A673 (cell line): ENCODE measurements around the gene PPP2R2D. TPM values are rescaled to one million over a fixed set of nuclear protein-coding genes. Genes with fewer than 3 reads are reported as not detected.

Experiments used
- BruUV-seq: library from RNA; stranded (reverse); fragments of 400-500 nt; replicated peaks from 2 replicates; lab custom pipeline; 2021; lab: Mats Ljungman, UMichigan
- CTCF ChIA-PET: fragments of 300-600 bp; sonication (Branson Sonifier 250); formaldehyde crosslinking; loops from one replicate; lab custom pipeline; 2022; ENCODE audit warnings: antibody characterized with exemption; lab: Charles Lee
- POLR2A ChIA-PET: fragments of 300-600 bp; sonication (Branson Sonifier 250); formaldehyde crosslinking; loops from one replicate; lab custom pipeline; 2022; ENCODE audit warnings: antibody characterized with exemption; ENCODE audit not compliant: low non-redundant PET; lab: Charles Lee
- DNase-seq: peaks from one replicate; pipeline ENCODE4 v3.0.0-alpha.2; 2015; ENCODE audit warnings: low spot score
- H3K27ac ChIP-seq: fragments of 200-600 bp; sonication (generic); 2 replicates; pipeline ENCODE4 v1.5.1; 2016; ENCODE audit warnings: mixed run types, low read depth, mild to moderate bottlenecking, mixed read lengths, antibody characterized with exemption, low read length; ENCODE audit not compliant: poor library complexity, severe bottlenecking
- H3K27me3 ChIP-seq: fragments of 200-600 bp; sonication (generic); replicated peaks from 2 replicates; pipeline ENCODE4 v1.6.1; 2017; ENCODE audit warnings: mixed run types, low read depth, mild to moderate bottlenecking, mixed read lengths, antibody characterized with exemption, low read length; ENCODE audit not compliant: insufficient read depth, poor library complexity
- H3K36me3 ChIP-seq: fragments of 200-600 bp; sonication (generic); 2 replicates; pipeline ENCODE4 v1.6.1; 2016; ENCODE audit warnings: mixed run types, mild to moderate bottlenecking, mixed read lengths, antibody characterized with exemption, low read length; ENCODE audit not compliant: insufficient read depth, poor library complexity, severe bottlenecking
- H3K4me1 ChIP-seq: fragments of 200-600 bp; sonication (generic); 2 replicates; pipeline ENCODE4 v1.6.1; 2017; ENCODE audit warnings: mixed run types, mild to moderate bottlenecking, mixed read lengths, antibody characterized with exemption, low read length; ENCODE audit not compliant: insufficient read depth, poor library complexity, severe bottlenecking
- H3K4me3 ChIP-seq: fragments of 200-600 bp; sonication (generic); 2 replicates; pipeline ENCODE4 v1.5.1; 2016; ENCODE audit warnings: low read depth, mixed run types, mild to moderate bottlenecking, mixed read lengths, low read length; ENCODE audit not compliant: poor library complexity, severe bottlenecking
- H3K9me3 ChIP-seq: fragments of 200-600 bp; sonication (generic); 2 replicates; pipeline ENCODE4 v1.6.1; 2016; ENCODE audit warnings: mixed run types, low read depth, mild to moderate bottlenecking, mixed read lengths, antibody characterized with exemption, low read length; ENCODE audit not compliant: poor library complexity, severe bottlenecking
- CTCF ChIP-seq: fragments of 300-800, 200-600 bp; sonication (generic); conservative IDR thresholded peaks from 2 replicates; pipeline ENCODE4 v1.5.1; 2017; ENCODE audit warnings: low read depth, mild to moderate bottlenecking, antibody characterized with exemption, low read length, moderate library complexity, mixed read lengths
- EZH2 ChIP-seq: fragments of 200-600 bp; sonication (generic); IDR thresholded peaks from 2 replicates; pipeline ENCODE4 v1.6.1; 2017; ENCODE audit warnings: borderline replicate concordance, low read depth, mild to moderate bottlenecking, mixed read lengths, antibody characterized with exemption, low read length; ENCODE audit not compliant: poor library complexity, severe bottlenecking
- intact Hi-C: fragments of 100-400 bp; cut with micrococcal nuclease; formaldehyde crosslinking; loops from one replicate; pipeline ENCODE4 v1.10.0; 2022; ENCODE audit not compliant: unreplicated experiment
- total RNA-seq: library from RNA; stranded (reverse); gene quantifications from 2 replicates; pipeline ENCODE4 v1.2.3, GENCODE V29; 2021

Gene PPP2R2D
- total RNA-seq, 1 experiment from 2014 or later = 49.1 TPM

GRCh38 chr10:131898713-131899112 lies 2.1 kb upstream of the PPP2R2D start:
- CTCF ChIA-PET = interaction anchor here (1.9 kb wide), 1 partner anchor 124 kb away, joined by 8 read pairs; no protein-coding TSS in a partner anchor
- Histone ChIP-seq H3K27me3 (peaks cover 15% of the 10 kb centered on the region), H3K4me3 (no peak overlapping the region), H3K36me3 (peaks cover 4% of the 10 kb centered on the region), H3K9me3 (no peaks in the 10 kb centered on the region), H3K27ac (no peak overlapping the region), H3K4me1 (peaks cover 7% of the 10 kb centered on the region)
- no peak for DNase-seq
- intact Hi-C loops = no loop called here
- POLR2A ChIA-PET = no interaction called here
- BruUV-seq = no TSS peak
- no peak for TF ChIP-seq EZH2
- TF ChIP-seq CTCF = no peak

GRCh38 chr10:131899116-131899690 lies 1.6 kb upstream of the PPP2R2D start:
- TF ChIP-seq EZH2 = no peak
- TF ChIP-seq CTCF = no peak
- intact Hi-C loops = no loop called here
- no TSS peak for BruUV-seq
- H3K4me3 ChIP-seq = peak overlapping the region; percentile 93
- no peak overlapping the region for H3K27ac ChIP-seq
- POLR2A ChIA-PET = no interaction called here
- DNase-seq = no peak
- H3K9me3 ChIP-seq = no peaks in the 10 kb centered on the region
- peaks cover 7% of the 10 kb centered on the region for H3K4me1 ChIP-seq
- peaks cover 15% of the 10 kb centered on the region for H3K27me3 ChIP-seq
- CTCF ChIA-PET = interaction anchor here (1.3 to 1.9 kb wide), 2 partner anchors 45 to 124 kb away, joined by 3 to 8 read pairs; no protein-coding TSS in a partner anchor
- peaks cover 4% of the 10 kb centered on the region for H3K36me3 ChIP-seq

- peaks cover 15% of the 10 kb centered on the region for H3K27me3 ChIP-seq
- BruUV-seq = no TSS peak
- intact Hi-C loops = no loop called here
- POLR2A ChIA-PET = no interaction called here
- DNase-seq = peak; percentile 42
- peak overlapping the region; percentile 93 for H3K4me3 ChIP-seq
- H3K36me3 ChIP-seq = peaks cover 4% of the 10 kb centered on the region
- CTCF ChIA-PET = interaction anchor here (1.3 to 1.9 kb wide), 2 partner anchors 44 to 123 kb away, joined by 3 to 8 read pairs; no protein-coding TSS in a partner anchor
- H3K9me3 ChIP-seq = no peaks in the 10 kb centered on the region
- no peak overlapping the region for H3K27ac ChIP-seq
- H3K4me1 ChIP-seq = peaks cover 7% of the 10 kb centered on the region
- no peak for TF ChIP-seq CTCF
- no peak for TF ChIP-seq EZH2
Observed at GRCh38 chr10:131899695-131900349, 986 bp upstream of the PPP2R2D start.
